HepG2 (cell line): ENCODE measurements around the gene TCF23. TPM values are rescaled to one million over a fixed set of nuclear protein-coding genes. Genes with fewer than 3 reads are reported as not detected.

Experiments used
- ARNT2 ChIP-seq: sonication (generic); formaldehyde crosslinking; IDR thresholded peaks from 2 replicates; pipeline ENCODE4 v1.8.0; 2022; ENCODE audit warnings: mild to moderate bottlenecking, low read depth, missing genetic modification reagents, moderate library complexity
- HNF4G ChIP-seq, 2 experiments: sonication (generic) in 1 of 2; formaldehyde crosslinking in 1 of 2; IDR thresholded peaks; 2 replicates each; pipeline versions ENCODE4 v1.4.0 to v1.6.1; 2011 to 2020; ENCODE audit warnings: borderline replicate concordance in 2 of 2, low read depth in 2 of 2, mild to moderate bottlenecking in 2 of 2, low read length in 1 of 2, missing genetic modification reagents in 1 of 2, moderate library complexity in 1 of 2
- MAFK ChIP-seq, 2 experiments: IDR thresholded peaks in 1 of 2; conservative IDR thresholded peaks in 1 of 2; 2 replicates each; pipeline ENCODE4 v1.6.1; 2011; ENCODE audit warnings: improper control_type of control experiment in 2 of 2, low read length in 2 of 2
- MXI1 ChIP-seq: IDR thresholded peaks from 3 replicates; pipeline ENCODE4 v1.6.1; 2012; ENCODE audit warnings: low read depth, low read length, inconsistent platforms, borderline replicate concordance
- NR2F1 ChIP-seq, 2 experiments: fragments of 450-650 bp in 1 of 2; formaldehyde crosslinking in 1 of 2; IDR thresholded peaks; 2 replicates each; pipeline versions ENCODE4 v1.5.0 to v1.6.1; 2016 to 2020; ENCODE audit warnings: mild to moderate bottlenecking in 1 of 2, missing compliant biosample characterization in 1 of 2, missing genetic modification reagents in 1 of 2, moderate library complexity in 1 of 2
- PHF8 ChIP-seq: sonication (generic); formaldehyde crosslinking; IDR thresholded peaks from 2 replicates; pipeline ENCODE4 v1.5.0; 2020; ENCODE audit warnings: missing genetic modification reagents
- POLR2G ChIP-seq: fragments of 200-400 bp; formaldehyde crosslinking; IDR thresholded peaks from 2 replicates; pipeline ENCODE4 v1.6.1; 2018; ENCODE audit warnings: mild to moderate bottlenecking, low read depth, low read length, moderate library complexity
- SALL2 ChIP-seq: sonication (generic); formaldehyde crosslinking; IDR thresholded peaks from 2 replicates; pipeline ENCODE4 v1.8.1; 2023; ENCODE audit warnings: mild to moderate bottlenecking, missing genetic modification reagents, inconsistent platforms
- SP5 ChIP-seq: IDR thresholded peaks from 2 replicates; pipeline ENCODE4 v1.6.1; 2016; ENCODE audit warnings: low read depth, borderline replicate concordance
- ZNF230 ChIP-seq: sonication (generic); formaldehyde crosslinking; IDR thresholded peaks from 2 replicates; pipeline ENCODE4 v1.4.0; 2020; ENCODE audit warnings: mild to moderate bottlenecking, missing genetic modification reagents
- ZNF383 ChIP-seq: sonication (generic); formaldehyde crosslinking; IDR thresholded peaks from 2 replicates; pipeline ENCODE4 v1.4.0; 2020; ENCODE audit warnings: missing genetic modification reagents, mild to moderate bottlenecking, borderline replicate concordance
- ZNF546 ChIP-seq: sonication (generic); formaldehyde crosslinking; conservative IDR thresholded peaks from 2 replicates; pipeline ENCODE4 v1.8.1; 2023; ENCODE audit warnings: mild to moderate bottlenecking, missing genetic modification reagents
- polyA plus RNA-seq, 8 experiments: library from polyadenylated mRNA; depleted of rRNA in 3 of 8; stranded (reverse) in 7 of 8; unstranded in 1 of 8; fragments of >200 nt; fragmentation: Illumina TruSeq in 4 of 8; extraction: Trizol in 4 of 8; gene quantifications; 2 replicates each; pipeline versions ENCODE4 v1.2.1 to v1.2.3, GENCODE V29; 2011 to 2016; ENCODE audit warnings: low read depth in 4 of 8, missing spikeins in 1 of 8, mixed read lengths in 1 of 8; ENCODE audit not compliant: insufficient read depth in 1 of 8
- total RNA-seq, 5 experiments: library from RNA; depleted of rRNA; stranded (reverse); fragments of >200 nt; fragmentation: Illumina TruSeq; extraction: Trizol; gene quantifications; 2 replicates each; pipeline ENCODE4 v1.2.3, GENCODE V29; 2016; ENCODE audit warnings: low read depth in 1 of 5
- TF ChIP-seq, protein P1 (sequence below): sonication (generic); formaldehyde crosslinking; IDR thresholded peaks from 2 replicates; pipeline ENCODE4 v1.4.0; 2020; ENCODE audit warnings: missing genetic modification reagents, mild to moderate bottlenecking, borderline replicate concordance
- TF ChIP-seq, protein P2 (sequence below): sonication (generic); formaldehyde crosslinking; IDR thresholded peaks from 2 replicates; pipeline ENCODE4 v1.5.0; 2020; ENCODE audit warnings: missing genetic modification reagents
- TF ChIP-seq, protein P3 (sequence below): IDR thresholded peaks from 2 replicates; pipeline ENCODE4 v1.6.1; 2016; ENCODE audit warnings: low read depth, control low read depth
- TF ChIP-seq, protein P4 (sequence below): sonication (generic); formaldehyde crosslinking; IDR thresholded peaks from 2 replicates; pipeline ENCODE4 v1.4.0; 2020; ENCODE audit warnings: low read depth, mild to moderate bottlenecking, missing genetic modification reagents
- TF ChIP-seq, protein P5 (sequence below): sonication (generic); formaldehyde crosslinking; IDR thresholded peaks from 2 replicates; pipeline ENCODE4 v1.4.0; 2020; ENCODE audit warnings: missing genetic modification reagents, mild to moderate bottlenecking, borderline replicate concordance

The TCF23 gene
- total and polyA plus RNA-seq, 2 of the 13 experiments (the other 11 are each of a cell fraction or from before 2014, with no cell fraction given), result 0.02 to 1.4 TPM

DNA sequence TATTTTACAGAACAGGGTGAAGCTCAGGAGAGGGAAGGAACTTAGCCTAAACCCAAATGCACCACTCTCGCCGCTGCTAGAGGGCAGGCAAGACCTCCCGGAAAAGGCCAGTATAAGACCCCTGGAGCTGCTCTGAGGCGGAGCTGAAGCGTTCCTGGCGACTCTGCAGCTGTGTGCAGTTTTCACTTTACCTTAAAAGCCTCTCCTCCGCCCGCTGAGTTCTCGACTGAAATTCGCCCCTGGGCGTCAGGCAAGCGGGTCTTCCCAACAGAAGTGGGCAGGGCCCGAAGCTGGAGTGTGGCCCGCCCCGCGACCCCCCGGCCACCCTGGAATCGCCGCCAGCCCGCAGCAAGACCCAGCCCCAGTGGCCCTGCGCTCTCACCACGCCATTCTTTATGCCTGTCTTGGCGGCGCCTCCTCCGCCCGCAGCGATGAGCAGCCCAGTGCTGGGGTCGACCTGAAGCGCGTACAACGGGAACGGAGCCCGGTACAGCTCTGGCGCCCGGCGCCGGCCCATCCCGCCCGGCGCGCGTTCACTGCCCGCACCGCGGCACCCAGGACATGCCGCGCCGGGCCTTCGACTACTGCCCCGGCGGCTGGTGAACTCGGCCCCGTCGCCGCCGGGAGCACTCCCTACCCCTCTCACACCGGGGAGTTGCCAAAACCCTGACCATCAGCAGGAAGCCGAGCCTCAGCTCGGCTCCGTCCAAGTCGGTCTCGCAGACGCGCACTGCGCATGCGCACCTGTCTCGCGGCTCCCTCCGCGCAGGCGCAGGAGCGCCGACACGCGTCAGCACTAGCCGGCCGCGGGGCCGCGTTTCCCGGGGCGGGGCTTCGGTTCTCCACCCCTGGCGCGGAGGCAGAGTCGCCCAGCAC, 14.7 kb upstream of the TCF23 start, which contains the start of gene PREB (continued):
- peak; percentile 76; the same call in 1 of the 2 replicates for TF ChIP-seq ZNF230
- peak; percentile 92 for TF ChIP-seq ZNF546 (CRISPR knock-in tag)
- TF ChIP-seq, protein P1, sequence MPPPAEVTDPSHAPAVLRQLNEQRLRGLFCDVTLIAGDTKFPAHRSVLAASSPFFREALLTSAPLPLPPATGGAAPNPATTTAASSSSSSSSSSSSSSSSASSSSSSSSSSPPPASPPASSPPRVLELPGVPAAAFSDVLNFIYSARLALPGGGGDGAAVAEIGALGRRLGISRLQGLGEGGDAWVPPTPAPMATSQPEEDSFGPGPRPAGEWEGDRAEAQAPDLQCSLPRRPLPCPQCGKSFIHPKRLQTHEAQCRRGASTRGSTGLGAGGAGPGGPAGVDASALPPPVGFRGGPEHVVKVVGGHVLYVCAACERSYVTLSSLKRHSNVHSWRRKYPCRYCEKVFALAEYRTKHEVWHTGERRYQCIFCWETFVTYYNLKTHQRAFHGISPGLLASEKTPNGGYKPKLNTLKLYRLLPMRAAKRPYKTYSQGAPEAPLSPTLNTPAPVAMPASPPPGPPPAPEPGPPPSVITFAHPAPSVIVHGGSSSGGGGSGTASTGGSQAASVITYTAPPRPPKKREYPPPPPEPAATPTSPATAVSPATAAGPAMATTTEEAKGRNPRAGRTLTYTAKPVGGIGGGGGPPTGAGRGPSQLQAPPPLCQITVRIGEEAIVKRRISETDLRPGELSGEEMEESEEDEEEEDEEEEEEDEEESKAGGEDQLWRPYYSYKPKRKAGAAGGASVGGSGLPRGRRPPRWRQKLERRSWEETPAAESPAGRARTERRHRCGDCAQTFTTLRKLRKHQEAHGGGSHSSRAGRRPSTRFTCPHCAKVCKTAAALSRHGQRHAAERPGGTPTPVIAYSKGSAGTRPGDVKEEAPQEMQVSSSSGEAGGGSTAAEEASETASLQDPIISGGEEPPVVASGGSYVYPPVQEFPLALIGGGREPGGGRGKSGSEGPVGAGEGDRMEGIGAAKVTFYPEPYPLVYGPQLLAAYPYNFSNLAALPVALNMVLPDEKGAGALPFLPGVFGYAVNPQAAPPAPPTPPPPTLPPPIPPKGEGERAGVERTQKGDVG (CRISPR knock-in tag), result no peak
- TF ChIP-seq, protein P2, sequence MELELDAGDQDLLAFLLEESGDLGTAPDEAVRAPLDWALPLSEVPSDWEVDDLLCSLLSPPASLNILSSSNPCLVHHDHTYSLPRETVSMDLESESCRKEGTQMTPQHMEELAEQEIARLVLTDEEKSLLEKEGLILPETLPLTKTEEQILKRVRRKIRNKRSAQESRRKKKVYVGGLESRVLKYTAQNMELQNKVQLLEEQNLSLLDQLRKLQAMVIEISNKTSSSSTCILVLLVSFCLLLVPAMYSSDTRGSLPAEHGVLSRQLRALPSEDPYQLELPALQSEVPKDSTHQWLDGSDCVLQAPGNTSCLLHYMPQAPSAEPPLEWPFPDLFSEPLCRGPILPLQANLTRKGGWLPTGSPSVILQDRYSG (CRISPR knock-in tag), result peak; percentile 66; the same call in 1 of the 2 replicates
- peak; percentile 29; the same call in 1 of the 2 replicates for TF ChIP-seq SALL2 (CRISPR knock-in tag)
- TF ChIP-seq, protein P3, sequence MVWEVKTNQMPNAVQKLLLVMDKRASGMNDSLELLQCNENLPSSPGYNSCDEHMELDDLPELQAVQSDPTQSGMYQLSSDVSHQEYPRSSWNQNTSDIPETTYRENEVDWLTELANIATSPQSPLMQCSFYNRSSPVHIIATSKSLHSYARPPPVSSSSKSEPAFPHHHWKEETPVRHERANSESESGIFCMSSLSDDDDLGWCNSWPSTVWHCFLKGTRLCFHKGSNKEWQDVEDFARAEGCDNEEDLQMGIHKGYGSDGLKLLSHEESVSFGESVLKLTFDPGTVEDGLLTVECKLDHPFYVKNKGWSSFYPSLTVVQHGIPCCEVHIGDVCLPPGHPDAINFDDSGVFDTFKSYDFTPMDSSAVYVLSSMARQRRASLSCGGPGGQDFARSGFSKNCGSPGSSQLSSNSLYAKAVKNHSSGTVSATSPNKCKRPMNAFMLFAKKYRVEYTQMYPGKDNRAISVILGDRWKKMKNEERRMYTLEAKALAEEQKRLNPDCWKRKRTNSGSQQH, result 0 out of 2 replicates have a peak, but pooled peaks have one; percentile 57
- peak; percentile 35; the same call in 1 of the 2 replicates for TF ChIP-seq ARNT2 (CRISPR knock-in tag)
- TF ChIP-seq PHF8 (CRISPR knock-in tag), result peak; percentile 92
- TF ChIP-seq HNF4G (IDR thresholded peaks at IDR 0.05; ENCODE audit: borderline replicate concordance, low read depth, low read length), result no peak
- TF ChIP-seq HNF4G (CRISPR knock-in tag; IDR thresholded peaks at IDR 0.05; ENCODE audit: borderline replicate concordance, low read depth), result 0 out of 2 replicates have a peak, but pooled peaks have one; percentile 0
- TF ChIP-seq, protein P4, sequence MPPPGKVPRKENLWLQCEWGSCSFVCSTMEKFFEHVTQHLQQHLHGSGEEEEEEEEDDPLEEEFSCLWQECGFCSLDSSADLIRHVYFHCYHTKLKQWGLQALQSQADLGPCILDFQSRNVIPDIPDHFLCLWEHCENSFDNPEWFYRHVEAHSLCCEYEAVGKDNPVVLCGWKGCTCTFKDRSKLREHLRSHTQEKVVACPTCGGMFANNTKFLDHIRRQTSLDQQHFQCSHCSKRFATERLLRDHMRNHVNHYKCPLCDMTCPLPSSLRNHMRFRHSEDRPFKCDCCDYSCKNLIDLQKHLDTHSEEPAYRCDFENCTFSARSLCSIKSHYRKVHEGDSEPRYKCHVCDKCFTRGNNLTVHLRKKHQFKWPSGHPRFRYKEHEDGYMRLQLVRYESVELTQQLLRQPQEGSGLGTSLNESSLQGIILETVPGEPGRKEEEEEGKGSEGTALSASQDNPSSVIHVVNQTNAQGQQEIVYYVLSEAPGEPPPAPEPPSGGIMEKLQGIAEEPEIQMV (CRISPR knock-in tag), result peak; percentile 42; the same call in 1 of the 2 replicates
- TF ChIP-seq SP5 (CRISPR knock-in tag), result no peak
- peak; percentile 71; the same call in 1 of the 2 replicates for TF ChIP-seq ZNF383 (CRISPR knock-in tag)
- TF ChIP-seq POLR2G, result peak; percentile 93
- TF ChIP-seq, protein P5, sequence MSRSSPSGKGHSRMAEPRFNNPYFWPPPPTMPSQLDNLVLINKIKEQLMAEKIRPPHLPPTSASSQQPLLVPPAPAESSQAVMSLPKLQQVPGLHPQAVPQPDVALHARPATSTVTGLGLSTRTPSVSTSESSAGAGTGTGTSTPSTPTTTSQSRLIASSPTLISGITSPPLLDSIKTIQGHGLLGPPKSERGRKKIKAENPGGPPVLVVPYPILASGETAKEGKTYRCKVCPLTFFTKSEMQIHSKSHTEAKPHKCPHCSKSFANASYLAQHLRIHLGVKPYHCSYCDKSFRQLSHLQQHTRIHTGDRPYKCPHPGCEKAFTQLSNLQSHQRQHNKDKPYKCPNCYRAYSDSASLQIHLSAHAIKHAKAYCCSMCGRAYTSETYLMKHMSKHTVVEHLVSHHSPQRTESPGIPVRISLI (CRISPR knock-in tag), result no peak
- TF ChIP-seq NR2F1 (CRISPR knock-in tag; IDR thresholded peaks at IDR 0.05), result peak in 1 of 2 experiments; percentile 10; a peak in 1 of 4 replicates
- peak in 1 of 2 experiments; percentile 25; a peak in 2 of 4 replicates for TF ChIP-seq MAFK (conservative IDR thresholded peaks at IDR 0.05 in 1 of 2, IDR thresholded peaks at IDR 0.05 in 1 of 2; ENCODE audit: low read length in 2 of 2)
- TF ChIP-seq MXI1, result peak; percentile 71; the same call in 1 of the 3 replicates
